Glutamatergic neuron (in vitro differentiated cells): ENCODE results near the gene AGBL4. TPM values are rescaled to one million over a fixed set of nuclear protein-coding genes. Genes with fewer than 3 reads are reported as not detected.

Experiments used
- DNase-seq: peaks from one replicate; pipeline ENCODE4 v3.0.0; 2022
- H3K27ac Mint-ChIP-seq: one replicate; pipeline ENCODE4 v1.8.0; 2020; ENCODE audit warnings: mild to moderate bottlenecking, mixed read lengths, inconsistent platforms; ENCODE audit not compliant: unreplicated experiment
- H3K27me3 Mint-ChIP-seq: one replicate; pipeline ENCODE4 v1.8.0; 2020; ENCODE audit warnings: mild to moderate bottlenecking, moderate library complexity, mixed read lengths, inconsistent platforms; ENCODE audit not compliant: unreplicated experiment
- H3K36me3 Mint-ChIP-seq: one replicate; pipeline ENCODE4 v1.8.0; 2020; ENCODE audit warnings: mild to moderate bottlenecking, mixed read lengths, inconsistent platforms; ENCODE audit not compliant: unreplicated experiment
- H3K4me1 Mint-ChIP-seq: one replicate; pipeline ENCODE4 v1.8.0; 2020; ENCODE audit warnings: mild to moderate bottlenecking, low read depth, mixed read lengths, inconsistent platforms; ENCODE audit not compliant: unreplicated experiment
- H3K4me3 Mint-ChIP-seq: one replicate; pipeline ENCODE4 v1.8.0; 2020; ENCODE audit warnings: mild to moderate bottlenecking, mixed read lengths, inconsistent platforms; ENCODE audit not compliant: unreplicated experiment
- H3K9me3 Mint-ChIP-seq: one replicate; pipeline ENCODE4 v1.8.0; 2020; ENCODE audit warnings: mild to moderate bottlenecking, moderate library complexity, mixed read lengths, inconsistent platforms; ENCODE audit not compliant: unreplicated experiment
- CTCF ChIP-seq: fragments of 200-600 bp; sonication (generic); IDR thresholded peaks from one replicate; pipeline ENCODE4 v1.5.0; 2021; ENCODE audit not compliant: partially characterized antibody, unreplicated experiment
- total RNA-seq: library from RNA; stranded (reverse); fragmentation: NEBNext Ultra II Directional; extraction: Animal tissue kit (Norgen Biotek cat#: 25700); gene quantifications from one replicate; pipeline ENCODE4 v1.2.1, GENCODE V29; 2021; ENCODE audit not compliant: unreplicated experiment

AGBL4 gene
- total RNA-seq, 1 donor from 2014 or later = 3.5 TPM

- H3K4me1 Mint-ChIP-seq = peaks cover 6% of the 10 kb centered on the region
- no peaks in the 10 kb centered on the region for H3K27me3 Mint-ChIP-seq
- H3K36me3 Mint-ChIP-seq = no peaks in the 10 kb centered on the region
- no peak overlapping the region for H3K4me3 Mint-ChIP-seq
- H3K27ac Mint-ChIP-seq = no peak overlapping the region
- DNase-seq = no peak
- no peak for TF ChIP-seq CTCF
- H3K9me3 Mint-ChIP-seq = no peaks in the 10 kb centered on the region
These were observed 1452.3 kb downstream of the AGBL4 start for GRCh38 chr1:48571303-48571987.

GRCh38 chr1:48570568-48570967 lies 1453.2 kb downstream of the AGBL4 start:
- Mint-ChIP-seq H3K36me3 (no peaks in the 10 kb centered on the region), H3K27me3 (no peaks in the 10 kb centered on the region), H3K27ac (no peak overlapping the region), H3K4me3 (no peak overlapping the region), H3K9me3 (no peaks in the 10 kb centered on the region), H3K4me1 (peaks cover 6% of the 10 kb centered on the region)
- no peak for DNase-seq
- TF ChIP-seq CTCF = no peak

GRCh38 chr1:48568501-48568900 lies 1455.3 kb downstream of the AGBL4 start:
- Mint-ChIP-seq H3K4me1 (no peaks in the 10 kb centered on the region), H3K4me3 (no peak overlapping the region), H3K27ac (no peak overlapping the region), H3K9me3 (no peaks in the 10 kb centered on the region), H3K36me3 (no peaks in the 10 kb centered on the region), H3K27me3 (peaks cover 2% of the 10 kb centered on the region)
- DNase-seq = no peak
- TF ChIP-seq CTCF = no peak

- no peak overlapping the region for H3K27ac Mint-ChIP-seq
- no peaks in the 10 kb centered on the region for H3K9me3 Mint-ChIP-seq
- no peak overlapping the region for H3K4me3 Mint-ChIP-seq
- H3K4me1 Mint-ChIP-seq = no peaks in the 10 kb centered on the region
- peaks cover 2% of the 10 kb centered on the region for H3K27me3 Mint-ChIP-seq
- no peaks in the 10 kb centered on the region for H3K36me3 Mint-ChIP-seq
- no peak for DNase-seq
- TF ChIP-seq CTCF = no peak
These were observed 1457.3 kb downstream of the AGBL4 start for GRCh38 chr1:48566492-48566891.

- Mint-ChIP-seq H3K27ac (no peak overlapping the region), H3K9me3 (no peaks in the 10 kb centered on the region), H3K36me3 (no peaks in the 10 kb centered on the region), H3K4me3 (no peak overlapping the region), H3K4me1 (no peaks in the 10 kb centered on the region), H3K27me3 (peaks cover 4% of the 10 kb centered on the region)
- DNase-seq = no peak
- TF ChIP-seq CTCF = no peak
These were observed 1460.7 kb downstream of the AGBL4 start for GRCh38 chr1:48563021-48563420.
